ENCODE results near the gene LIX1L.

The LIX1L gene

DNA sequence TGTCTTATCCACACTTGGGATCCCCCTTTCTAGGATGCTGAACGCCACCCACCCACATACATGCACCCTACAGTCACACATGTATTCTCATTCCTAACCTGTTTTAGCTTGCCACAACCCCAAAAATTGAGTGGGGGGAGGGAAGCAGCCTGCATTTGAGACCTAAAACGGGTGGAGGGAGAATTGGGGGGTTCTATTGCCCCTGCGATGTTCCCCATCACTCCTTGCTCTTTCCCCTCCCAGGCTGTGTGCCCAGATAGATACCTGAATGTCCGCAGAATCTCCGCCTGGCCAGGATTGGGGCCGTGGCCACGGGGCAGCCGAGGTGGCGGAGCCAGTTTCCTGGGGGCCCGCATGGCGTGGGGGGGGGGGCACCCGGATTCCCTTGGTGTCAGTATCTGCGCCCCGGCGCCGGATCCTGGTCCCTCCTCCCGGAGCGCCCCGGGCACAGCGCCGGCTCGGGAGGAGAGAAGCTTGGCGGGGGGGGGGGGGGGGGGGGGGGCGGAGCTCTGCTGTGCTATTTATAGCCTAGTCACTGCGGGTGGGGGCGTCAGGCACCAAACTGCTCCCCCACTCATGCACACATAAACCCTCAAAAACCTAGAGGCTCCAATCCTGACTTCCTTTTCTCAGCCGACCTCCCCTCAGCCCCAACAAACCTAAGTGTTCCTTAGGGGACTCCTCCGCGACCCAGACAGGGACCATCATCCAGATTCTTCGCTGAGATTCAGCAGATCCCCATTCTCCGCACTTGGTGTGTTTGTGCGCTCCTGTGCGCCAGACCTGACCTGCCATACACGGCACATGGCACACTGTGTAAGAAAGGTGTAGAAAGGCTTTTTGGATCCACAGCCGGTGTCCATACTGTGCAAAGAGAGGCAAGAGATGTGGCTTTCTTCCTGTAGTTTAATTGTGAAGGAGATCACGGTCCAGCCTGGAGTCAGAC lies 4.6 kb upstream of the LIX1L start:
- Histone ChIP-seq H3K4me1 (ENCODE audit: control insufficient read depth in 1 of 2, insufficient read depth in 1 of 2, low read depth in 1 of 2, low read length in 1 of 2) (peaks cover 71 to 73% of the 10 kb centered on the region in 2 experiments), H3K36me3 (no peaks in the 10 kb centered on the region), H3K4me3 (ENCODE audit: low read depth in 1 of 2, low read length in 1 of 2) (peak overlapping the region; percentile 66 to 71), H3K27me3 (peaks cover 47% of the 10 kb centered on the region), H3K9me3 (no peaks in the 10 kb centered on the region), H3K27ac (no peak overlapping the region)
- TF ChIP-seq, protein P1, sequence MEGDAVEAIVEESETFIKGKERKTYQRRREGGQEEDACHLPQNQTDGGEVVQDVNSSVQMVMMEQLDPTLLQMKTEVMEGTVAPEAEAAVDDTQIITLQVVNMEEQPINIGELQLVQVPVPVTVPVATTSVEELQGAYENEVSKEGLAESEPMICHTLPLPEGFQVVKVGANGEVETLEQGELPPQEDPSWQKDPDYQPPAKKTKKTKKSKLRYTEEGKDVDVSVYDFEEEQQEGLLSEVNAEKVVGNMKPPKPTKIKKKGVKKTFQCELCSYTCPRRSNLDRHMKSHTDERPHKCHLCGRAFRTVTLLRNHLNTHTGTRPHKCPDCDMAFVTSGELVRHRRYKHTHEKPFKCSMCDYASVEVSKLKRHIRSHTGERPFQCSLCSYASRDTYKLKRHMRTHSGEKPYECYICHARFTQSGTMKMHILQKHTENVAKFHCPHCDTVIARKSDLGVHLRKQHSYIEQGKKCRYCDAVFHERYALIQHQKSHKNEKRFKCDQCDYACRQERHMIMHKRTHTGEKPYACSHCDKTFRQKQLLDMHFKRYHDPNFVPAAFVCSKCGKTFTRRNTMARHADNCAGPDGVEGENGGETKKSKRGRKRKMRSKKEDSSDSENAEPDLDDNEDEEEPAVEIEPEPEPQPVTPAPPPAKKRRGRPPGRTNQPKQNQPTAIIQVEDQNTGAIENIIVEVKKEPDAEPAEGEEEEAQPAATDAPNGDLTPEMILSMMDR (IDR thresholded peaks at IDR 0.05) = no peak

DNA sequence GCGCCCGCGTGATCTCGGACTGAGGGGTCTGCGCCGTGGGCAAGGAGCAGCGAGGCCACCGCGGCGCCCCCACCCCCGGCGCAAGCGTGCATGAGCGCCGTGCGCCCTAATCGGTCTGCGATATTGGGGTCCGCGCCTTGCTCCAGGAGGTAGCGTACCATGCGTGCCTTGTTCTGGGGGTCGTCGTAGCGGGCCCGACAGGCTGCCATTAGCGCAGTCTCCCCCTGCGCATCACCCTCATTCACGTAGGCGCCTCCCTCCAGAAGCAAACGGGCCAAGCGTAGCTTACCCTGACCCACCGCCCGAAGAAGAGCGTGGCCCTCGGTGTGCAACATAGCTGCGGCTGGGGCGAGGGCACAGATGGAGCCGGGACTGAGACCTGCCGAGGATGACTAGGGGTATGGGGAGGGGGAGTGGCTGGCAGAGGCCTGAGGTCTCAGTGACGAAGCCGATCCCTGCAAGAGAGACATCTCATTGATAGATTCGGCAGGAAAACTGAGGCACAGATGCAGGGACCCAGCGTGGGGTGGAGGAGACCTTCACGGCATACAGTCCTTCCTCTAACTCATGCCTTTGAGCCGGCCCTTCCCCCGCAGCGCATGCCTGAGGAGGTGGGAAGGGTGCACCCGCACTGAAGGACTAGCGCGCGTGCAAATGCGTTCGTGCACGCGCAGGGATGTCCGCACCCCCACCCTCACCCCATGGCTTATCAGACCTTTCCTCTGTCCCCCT lies 3.8 kb upstream of the LIX1L start:
- H3K4me1 ChIP-seq (ENCODE audit: control insufficient read depth in 1 of 2, insufficient read depth in 1 of 2, low read depth in 1 of 2, low read length in 1 of 2) = peaks cover 80 to 81% of the 10 kb centered on the region in 2 experiments
- H3K36me3 ChIP-seq = no peaks in the 10 kb centered on the region
- peak overlapping the region; percentile 66 to 71 for H3K4me3 ChIP-seq (ENCODE audit: low read depth in 1 of 2, low read length in 1 of 2)
- peaks cover 47% of the 10 kb centered on the region for H3K27me3 ChIP-seq
- no peak overlapping the region for H3K27ac ChIP-seq
- H3K9me3 ChIP-seq = no peaks in the 10 kb centered on the region
- TF ChIP-seq, protein P1 (IDR thresholded peaks at IDR 0.05) = no peak

DNA sequence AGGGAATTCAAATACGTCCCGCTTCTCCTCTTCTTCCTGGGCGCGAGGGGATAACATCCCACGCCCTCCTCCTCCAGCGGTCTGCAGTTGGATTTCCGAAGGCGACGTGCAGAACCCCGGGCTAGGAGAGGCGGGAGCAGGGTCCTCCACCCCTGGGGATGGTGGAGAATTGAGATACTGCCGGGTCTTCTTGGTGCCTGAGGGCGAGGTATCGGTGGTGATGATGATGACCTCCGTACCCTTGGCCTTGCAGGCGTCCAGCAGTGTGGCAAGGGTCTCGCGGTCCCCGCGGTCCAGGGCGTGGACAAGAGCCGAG lies 3.2 kb upstream of the LIX1L start:
- Histone ChIP-seq H3K27ac (no peak overlapping the region), H3K9me3 (no peaks in the 10 kb centered on the region), H3K4me3 (ENCODE audit: low read depth in 1 of 2, low read length in 1 of 2) (peak overlapping the region; percentile 66 to 71), H3K36me3 (no peaks in the 10 kb centered on the region), H3K27me3 (peaks cover 47% of the 10 kb centered on the region), H3K4me1 (ENCODE audit: control insufficient read depth in 1 of 2, insufficient read depth in 1 of 2, low read depth in 1 of 2, low read length in 1 of 2) (peaks cover 84 to 85% of the 10 kb centered on the region in 2 experiments)
- TF ChIP-seq, protein P1 (IDR thresholded peaks at IDR 0.05) = no peak

DNA sequence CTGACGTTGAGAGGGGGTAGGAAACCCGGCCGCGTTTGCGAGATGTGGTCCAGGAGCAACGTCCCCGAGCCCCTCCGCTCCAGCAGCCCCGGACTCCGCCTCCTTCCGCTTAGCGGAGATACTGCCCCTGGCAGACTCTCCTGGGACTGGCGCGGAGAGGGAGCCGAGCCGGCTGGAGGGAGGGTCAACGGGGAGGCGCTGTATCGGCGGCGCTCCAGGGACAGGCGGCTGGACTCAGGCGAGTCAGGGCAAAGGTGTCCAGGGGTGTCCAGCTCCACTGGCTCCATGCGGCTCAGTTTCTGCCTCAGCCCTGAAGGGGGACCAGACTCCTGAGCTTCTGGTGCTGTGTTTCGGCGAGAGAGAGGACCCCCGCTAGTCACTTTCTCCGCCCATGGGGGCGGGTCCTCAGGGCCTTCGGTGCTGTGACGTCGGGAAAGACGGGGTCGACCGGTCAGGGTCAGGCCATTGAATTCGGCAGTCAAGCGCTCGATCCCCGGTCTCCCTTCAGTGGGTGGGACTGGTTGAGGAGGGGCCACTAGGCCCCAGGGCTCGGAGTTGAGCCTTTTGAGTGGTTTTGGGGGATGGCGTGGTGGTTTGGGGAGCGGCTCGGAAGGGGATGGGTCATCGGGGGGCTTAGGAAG lies 2.8 kb upstream of the LIX1L start:
- peak overlapping the region; percentile 26 for H3K27ac ChIP-seq
- no peaks in the 10 kb centered on the region for H3K36me3 ChIP-seq
- peaks cover 47% of the 10 kb centered on the region for H3K27me3 ChIP-seq
- H3K4me1 ChIP-seq (ENCODE audit: control insufficient read depth in 1 of 2, insufficient read depth in 1 of 2, low read depth in 1 of 2, low read length in 1 of 2) = peaks cover 84 to 90% of the 10 kb centered on the region in 2 experiments
- no peaks in the 10 kb centered on the region for H3K9me3 ChIP-seq
- peak overlapping the region; percentile 66 to 71 for H3K4me3 ChIP-seq (ENCODE audit: low read depth in 1 of 2, low read length in 1 of 2)
- TF ChIP-seq, protein P1 (IDR thresholded peaks at IDR 0.05) = no peak

DNA sequence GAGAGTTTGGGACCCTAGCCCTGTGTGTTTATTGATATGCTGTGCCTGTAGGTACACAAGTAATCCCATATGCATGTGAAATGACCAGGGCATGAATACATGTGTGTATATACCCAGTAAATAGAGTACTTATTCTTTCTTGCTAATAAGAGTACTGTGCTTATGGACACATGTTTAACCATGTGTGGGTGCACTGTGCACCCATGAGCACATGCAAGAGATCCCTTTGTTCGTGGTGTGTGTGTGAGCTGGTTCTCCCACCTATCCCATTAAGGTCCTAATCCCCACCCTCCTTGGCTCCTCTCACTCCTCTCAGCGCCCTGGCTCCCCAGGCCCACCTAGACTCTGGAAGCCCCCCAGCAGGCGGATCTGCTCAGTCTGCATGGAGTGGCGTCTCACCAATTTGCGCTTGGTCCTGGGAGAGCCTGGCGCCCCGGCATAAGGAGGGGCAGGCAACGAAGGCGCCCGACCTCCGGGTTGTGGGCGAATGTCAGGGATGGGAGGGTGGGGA lies 2.2 kb upstream of the LIX1L start:
- peak overlapping the region; percentile 26 for H3K27ac ChIP-seq
- peaks cover 47% of the 10 kb centered on the region for H3K27me3 ChIP-seq
- no peaks in the 10 kb centered on the region for H3K36me3 ChIP-seq
- H3K4me1 ChIP-seq (ENCODE audit: control insufficient read depth in 1 of 2, insufficient read depth in 1 of 2, low read depth in 1 of 2, low read length in 1 of 2) = peaks cover 78 to 88% of the 10 kb centered on the region in 2 experiments
- no peaks in the 10 kb centered on the region for H3K9me3 ChIP-seq
- TF ChIP-seq, protein P1 (IDR thresholded peaks at IDR 0.05) = no peak
- H3K4me3 ChIP-seq (ENCODE audit: low read depth in 1 of 2, low read length in 1 of 2) = peak overlapping the region; percentile 66 to 71
